Measurements from ENCODE around the gene FBXL2.

- TF ChIP-seq POLR2A (IDR thresholded peaks at IDR 0.05; ENCODE audit: low read depth, low read length) (no peak), CTCF (conservative IDR thresholded peaks at IDR 0.05; ENCODE audit: low read depth, low read length) (no peak), SMC3 (IDR thresholded peaks at IDR 0.05; ENCODE audit: low read depth, low read length) (no peak), CEBPB (IDR thresholded peaks at IDR 0.05; ENCODE audit: low read depth, low read length) (no peak), RFX5 (IDR thresholded peaks at IDR 0.05; ENCODE audit: low read depth, low read length) (no peak), MXI1 (IDR thresholded peaks at IDR 0.05; ENCODE audit: borderline replicate concordance, low read depth, low read length) (no peak)
Measured at GRCh38 chr3:33388374-33389100, 111.3 kb downstream of the FBXL2 start.
